OCI-LY7 (cell line): ENCODE data around the gene RNF114. TPM values are rescaled to one million over a fixed set of nuclear protein-coding genes. Genes with fewer than 3 reads are reported as not detected.

ENCODE experiments used
- BruUV-seq: library from RNA; stranded (reverse); fragments of 400-500 nt; replicated peaks from 2 replicates; lab custom pipeline; 2021; lab: Mats Ljungman, UMichigan
- CTCF ChIA-PET: fragments of 300-600 bp; sonication (Branson Sonifier 250); formaldehyde crosslinking; loops from one replicate; lab custom pipeline; 2022; ENCODE audit warnings: antibody characterized with exemption; ENCODE audit not compliant: unreplicated experiment; lab: Charles Lee
- POLR2A ChIA-PET: fragments of 300-600 bp; sonication (Branson Sonifier 250); formaldehyde crosslinking; loops from one replicate; lab custom pipeline; 2022; ENCODE audit warnings: antibody characterized with exemption; lab: Charles Lee
- DNase-seq: peaks from one replicate; pipeline ENCODE4 v3.0.0-alpha.2; 2015; ENCODE audit warnings: low spot score
- H2AFZ ChIP-seq: fragments of 200-600 bp; sonication (generic), shearing (Covaris generic); 2 replicates; pipeline ENCODE4 v1.6.1; 2014; ENCODE audit warnings: mild to moderate bottlenecking, antibody characterized with exemption, low read length, moderate library complexity
- H3K27ac ChIP-seq: fragments of 200-600 bp; sonication (generic); 2 replicates; pipeline ENCODE4 v1.5.1; 2014; ENCODE audit warnings: mixed run types, low read depth, mild to moderate bottlenecking, moderate library complexity, low read length, inconsistent platforms; ENCODE audit not compliant: poor library complexity, severe bottlenecking
- H3K36me3 ChIP-seq: fragments of 200-600 bp; sonication (generic); 2 replicates; pipeline ENCODE4 v1.6.1; 2014; ENCODE audit warnings: mild to moderate bottlenecking, antibody characterized with exemption, low read length, moderate library complexity, mixed read lengths; ENCODE audit not compliant: insufficient read depth
- H3K4me1 ChIP-seq: fragments of 200-600 bp; sonication (generic); 2 replicates; pipeline ENCODE4 v1.5.1; 2014; ENCODE audit warnings: mild to moderate bottlenecking, low read length; ENCODE audit not compliant: insufficient read depth, poor library complexity, severe bottlenecking
- H3K4me2 ChIP-seq: fragments of 200-600 bp; sonication (generic); 2 replicates; pipeline ENCODE4 v1.6.1; 2014; ENCODE audit warnings: mild to moderate bottlenecking, low read length
- H3K4me3 ChIP-seq: fragments of 200-600 bp; sonication (generic); 2 replicates; pipeline ENCODE4 v1.5.1; 2014; ENCODE audit warnings: mild to moderate bottlenecking, low read depth, low read length; ENCODE audit not compliant: poor library complexity, severe bottlenecking
- H3K79me2 ChIP-seq: fragments of 200-600 bp; sonication (generic); 2 replicates; pipeline ENCODE4 v1.6.1; 2016; ENCODE audit warnings: low read depth, mild to moderate bottlenecking, low read length, moderate library complexity, mixed read lengths; ENCODE audit not compliant: insufficient read depth
- H3K9me2 ChIP-seq: fragments of 200-600 bp; sonication (generic); 2 replicates; pipeline ENCODE4 v1.6.1; 2016; ENCODE audit warnings: mild to moderate bottlenecking, low read length, mixed read lengths; ENCODE audit not compliant: insufficient read depth
- H3K9me3 ChIP-seq: fragments of 200-600 bp; sonication (generic); 2 replicates; pipeline ENCODE4 v1.6.1; 2014; ENCODE audit warnings: mild to moderate bottlenecking, mixed run types, low read length, mixed read lengths
- H4K20me1 ChIP-seq: fragments of 200-600 bp; sonication (generic); 2 replicates; pipeline ENCODE4 v1.6.1; 2014; ENCODE audit warnings: mild to moderate bottlenecking, antibody characterized with exemption, low read length, moderate library complexity, mixed read lengths; ENCODE audit not compliant: insufficient read depth
- EZH2phosphoT487 ChIP-seq: fragments of 200-600 bp; sonication (generic); IDR thresholded peaks from 2 replicates; pipeline ENCODE4 v1.6.1; 2018; ENCODE audit warnings: low read depth, borderline replicate concordance, mild to moderate bottlenecking, mixed run types, antibody characterized with exemption, low read length, moderate library complexity, mixed read lengths
- intact Hi-C: fragments of 100-400 bp; cut with micrococcal nuclease; formaldehyde crosslinking; loops from one replicate; pipeline ENCODE4 v1.10.0; 2022; ENCODE audit not compliant: unreplicated experiment
- total RNA-seq, 2 experiments: library from RNA; depleted of rRNA in 1 of 2; stranded (reverse); fragments of >200 nt in 1 of 2; shearing (Covaris generic) in 1 of 2; gene quantifications; 2 replicates each; pipeline ENCODE4 v1.2.3, GENCODE V29; 2014 to 2022
- TF ChIP-seq, protein P1 (sequence below): fragments of 200-600 bp; sonication (generic); conservative IDR thresholded peaks from 2 replicates; pipeline ENCODE4 v1.5.1; 2014; ENCODE audit warnings: mild to moderate bottlenecking, antibody characterized with exemption, low read length, moderate library complexity, mixed read lengths

Gene RNF114
- total RNA-seq, 2 experiments from 2014 or later: 48.4 to 62.4 TPM

DNA sequence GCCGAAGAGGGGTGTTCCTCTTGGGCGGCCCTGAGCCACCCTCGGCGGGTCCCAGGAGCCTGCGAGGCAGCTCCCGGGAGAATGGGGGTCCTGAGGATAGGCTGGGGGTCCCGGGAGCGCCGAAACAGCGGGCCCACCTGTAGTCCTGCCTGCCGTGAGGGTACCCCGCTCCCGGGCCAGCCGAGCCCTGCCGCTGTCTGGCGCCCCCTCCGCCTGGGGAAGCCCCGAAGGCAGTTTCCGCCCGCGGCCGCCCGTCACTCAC is 21.1 kb upstream of the RNF114 start:
- Histone ChIP-seq H3K9me3 (no peaks in the 10 kb centered on the region), H3K27ac (peak overlapping the region; percentile 87), H3K79me2 (peaks cover 36% of the 10 kb centered on the region), H2AFZ (peak overlapping the region; percentile 86), H4K20me1 (peaks cover 4% of the 10 kb centered on the region; the same call in 1 of the 2 replicates), H3K4me1 (peaks cover 29% of the 10 kb centered on the region), H3K9me2 (no peaks in the 10 kb centered on the region), H3K36me3 (peaks cover 5% of the 10 kb centered on the region; the same call in 1 of the 2 replicates), H3K4me3 (peak overlapping the region; percentile 98), H3K4me2 (peak overlapping the region; percentile 100)
- intact Hi-C loops: loop anchor here (1.0 to 2.0 kb wide), 2 partner anchors 14 to 21 kb away; partner anchors contain the start of gene RNF114
- ChIA-PET POLR2A (interaction anchor here (0.9 to 1.2 kb wide), 2 partner anchors 18 to 22 kb away, joined by 3 read pairs; partner anchors contain the start of gene RNF114), CTCF (interaction anchor here (1.7 kb wide), 1 partner anchor 11 kb away, joined by 4 read pairs; no protein-coding TSS in a partner anchor)
- BruUV-seq: no TSS peak
- DNase-seq: no peak
- TF ChIP-seq EZH2phosphoT487: no peak
- TF ChIP-seq, protein P1, sequence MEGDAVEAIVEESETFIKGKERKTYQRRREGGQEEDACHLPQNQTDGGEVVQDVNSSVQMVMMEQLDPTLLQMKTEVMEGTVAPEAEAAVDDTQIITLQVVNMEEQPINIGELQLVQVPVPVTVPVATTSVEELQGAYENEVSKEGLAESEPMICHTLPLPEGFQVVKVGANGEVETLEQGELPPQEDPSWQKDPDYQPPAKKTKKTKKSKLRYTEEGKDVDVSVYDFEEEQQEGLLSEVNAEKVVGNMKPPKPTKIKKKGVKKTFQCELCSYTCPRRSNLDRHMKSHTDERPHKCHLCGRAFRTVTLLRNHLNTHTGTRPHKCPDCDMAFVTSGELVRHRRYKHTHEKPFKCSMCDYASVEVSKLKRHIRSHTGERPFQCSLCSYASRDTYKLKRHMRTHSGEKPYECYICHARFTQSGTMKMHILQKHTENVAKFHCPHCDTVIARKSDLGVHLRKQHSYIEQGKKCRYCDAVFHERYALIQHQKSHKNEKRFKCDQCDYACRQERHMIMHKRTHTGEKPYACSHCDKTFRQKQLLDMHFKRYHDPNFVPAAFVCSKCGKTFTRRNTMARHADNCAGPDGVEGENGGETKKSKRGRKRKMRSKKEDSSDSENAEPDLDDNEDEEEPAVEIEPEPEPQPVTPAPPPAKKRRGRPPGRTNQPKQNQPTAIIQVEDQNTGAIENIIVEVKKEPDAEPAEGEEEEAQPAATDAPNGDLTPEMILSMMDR: peak; percentile 40; the same call in 1 of the 2 replicates

DNA sequence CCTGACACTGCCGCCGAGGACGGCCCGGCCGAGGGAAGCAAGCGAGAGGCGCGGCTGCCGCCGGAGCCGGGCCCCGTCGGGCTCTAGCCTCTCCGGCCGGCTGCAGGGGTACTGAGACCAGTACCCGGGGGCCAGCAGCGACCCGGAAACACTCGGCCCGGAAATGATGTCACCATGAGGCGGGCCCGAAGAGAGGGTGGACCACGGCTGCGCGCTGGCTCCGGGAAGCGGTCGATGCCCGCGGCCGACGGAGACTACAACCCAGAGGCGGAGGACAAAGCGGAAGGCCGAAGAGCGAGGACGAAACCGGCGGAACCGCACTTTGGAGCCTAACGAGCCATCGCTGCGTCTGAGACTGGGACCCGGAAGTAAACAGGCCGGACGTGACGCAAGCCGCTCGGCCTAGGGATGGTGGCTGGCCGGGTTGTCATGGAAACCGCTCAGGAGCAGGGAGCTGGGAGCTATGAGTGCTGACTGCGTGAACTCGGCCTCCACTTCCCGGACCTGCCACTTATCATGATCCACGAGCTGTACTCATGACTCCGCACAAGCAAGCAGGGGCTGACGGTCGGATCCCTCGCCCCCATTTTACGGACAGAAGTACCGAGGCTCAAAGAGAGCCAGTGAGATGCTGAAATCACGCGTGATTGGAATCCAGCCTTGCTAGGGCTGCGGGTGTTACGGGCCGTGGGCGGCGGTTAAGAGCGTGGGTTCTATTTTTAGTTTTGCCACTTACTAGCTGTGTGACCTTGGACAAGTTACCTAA is 20.6 kb upstream of the RNF114 start, which contains the start of gene SPATA2:
Gene SPATA2 (minus strand): TSS at position 150 of the 766 bp plus-strand sequence. CDS start 7,039 bp downstream, outside the sequence.
- Histone ChIP-seq H3K4me2 (peak within 1 kb of the TSS; percentile 100), H3K79me2 (peaks cover 36% of the 10 kb centered on the region), H3K9me3 (no peaks in the 10 kb centered on the region), H2AFZ (peak within 1 kb of the TSS; percentile 86), H3K27ac (peak within 1 kb of the TSS; percentile 87), H3K9me2 (no peaks in the 10 kb centered on the region), H3K4me1 (peaks cover 29% of the 10 kb centered on the region), H3K36me3 (peaks cover under 1% of the 10 kb centered on the region; the same call in 1 of the 2 replicates), H4K20me1 (peaks cover 4% of the 10 kb centered on the region; the same call in 1 of the 2 replicates), H3K4me3 (peak within 1 kb of the TSS; percentile 98)
- CTCF ChIA-PET: interaction anchor here (0.9 kb wide), 3 partner anchors 20 to 307 kb away, joined by 3 to 4 read pairs (median 3); no protein-coding TSS in a partner anchor
- intact Hi-C loops: loop anchor here (1.0 to 2.0 kb wide), 2 partner anchors 13 to 21 kb away; partner anchors contain the start of gene RNF114
- TF ChIP-seq EZH2phosphoT487: no peak
- TF ChIP-seq, protein P1: no peak; the same call in 1 of the 2 replicates
- POLR2A ChIA-PET: interaction anchor here (1.0 to 2.7 kb wide), 5 partner anchors 12 to 77 kb away, joined by 3 to 13 read pairs (median 8); partner anchors contain the start of gene RNF114
- peak; percentile 96 for DNase-seq
- no TSS peak for BruUV-seq
